Fibroblast of mammary gland (primary cell): ENCODE results near the gene PUDP.

Experiments used
- DNase-seq: peaks from one replicate; pipeline ENCODE4 v3.0.0-alpha.2; 2010; ENCODE audit warnings: low read depth
- H3K4me3 ChIP-seq: 2 replicates; pipeline ENCODE4 v1.5.1; 2011; ENCODE audit warnings: low read depth, mild to moderate bottlenecking, low read length, moderate library complexity; ENCODE audit not compliant: control insufficient read depth
- TF ChIP-seq, protein P1 (sequence below): conservative IDR thresholded peaks from 2 replicates; pipeline ENCODE4 v1.5.1; 2011; ENCODE audit warnings: low read depth, low read length, inconsistent platforms; ENCODE audit not compliant: control insufficient read depth, insufficient read depth

PUDP gene

DNA sequence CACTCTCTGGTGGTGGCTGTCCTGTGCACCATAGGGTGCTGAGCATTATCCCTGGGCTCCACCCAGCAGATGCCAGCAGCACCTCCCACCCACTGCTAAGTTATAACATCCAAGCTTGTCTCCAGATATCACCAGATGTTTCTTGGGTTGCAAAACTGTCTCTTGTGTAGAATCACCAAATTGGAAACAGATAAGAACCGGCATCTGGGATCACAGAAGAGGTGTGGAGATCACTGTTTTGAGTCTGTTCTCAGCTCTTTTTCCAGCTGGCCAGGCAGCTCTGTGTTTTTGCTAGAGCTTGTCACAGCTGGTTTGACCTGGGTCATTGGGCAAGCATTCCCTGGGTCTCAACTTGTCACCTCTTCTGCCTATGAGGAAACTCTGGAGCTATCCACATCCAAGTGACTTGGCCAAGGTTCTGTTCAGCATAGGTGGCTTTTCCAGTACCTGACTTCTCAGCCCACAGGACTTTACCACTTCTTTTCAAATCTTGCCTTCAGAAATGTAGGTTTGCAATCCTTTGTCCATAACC lies 15.3 kb upstream of the PUDP start:
- TF ChIP-seq, protein P1, sequence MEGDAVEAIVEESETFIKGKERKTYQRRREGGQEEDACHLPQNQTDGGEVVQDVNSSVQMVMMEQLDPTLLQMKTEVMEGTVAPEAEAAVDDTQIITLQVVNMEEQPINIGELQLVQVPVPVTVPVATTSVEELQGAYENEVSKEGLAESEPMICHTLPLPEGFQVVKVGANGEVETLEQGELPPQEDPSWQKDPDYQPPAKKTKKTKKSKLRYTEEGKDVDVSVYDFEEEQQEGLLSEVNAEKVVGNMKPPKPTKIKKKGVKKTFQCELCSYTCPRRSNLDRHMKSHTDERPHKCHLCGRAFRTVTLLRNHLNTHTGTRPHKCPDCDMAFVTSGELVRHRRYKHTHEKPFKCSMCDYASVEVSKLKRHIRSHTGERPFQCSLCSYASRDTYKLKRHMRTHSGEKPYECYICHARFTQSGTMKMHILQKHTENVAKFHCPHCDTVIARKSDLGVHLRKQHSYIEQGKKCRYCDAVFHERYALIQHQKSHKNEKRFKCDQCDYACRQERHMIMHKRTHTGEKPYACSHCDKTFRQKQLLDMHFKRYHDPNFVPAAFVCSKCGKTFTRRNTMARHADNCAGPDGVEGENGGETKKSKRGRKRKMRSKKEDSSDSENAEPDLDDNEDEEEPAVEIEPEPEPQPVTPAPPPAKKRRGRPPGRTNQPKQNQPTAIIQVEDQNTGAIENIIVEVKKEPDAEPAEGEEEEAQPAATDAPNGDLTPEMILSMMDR, result no peak
- DNase-seq, result peak; percentile 21
- no peak overlapping the region for H3K4me3 ChIP-seq

DNA sequence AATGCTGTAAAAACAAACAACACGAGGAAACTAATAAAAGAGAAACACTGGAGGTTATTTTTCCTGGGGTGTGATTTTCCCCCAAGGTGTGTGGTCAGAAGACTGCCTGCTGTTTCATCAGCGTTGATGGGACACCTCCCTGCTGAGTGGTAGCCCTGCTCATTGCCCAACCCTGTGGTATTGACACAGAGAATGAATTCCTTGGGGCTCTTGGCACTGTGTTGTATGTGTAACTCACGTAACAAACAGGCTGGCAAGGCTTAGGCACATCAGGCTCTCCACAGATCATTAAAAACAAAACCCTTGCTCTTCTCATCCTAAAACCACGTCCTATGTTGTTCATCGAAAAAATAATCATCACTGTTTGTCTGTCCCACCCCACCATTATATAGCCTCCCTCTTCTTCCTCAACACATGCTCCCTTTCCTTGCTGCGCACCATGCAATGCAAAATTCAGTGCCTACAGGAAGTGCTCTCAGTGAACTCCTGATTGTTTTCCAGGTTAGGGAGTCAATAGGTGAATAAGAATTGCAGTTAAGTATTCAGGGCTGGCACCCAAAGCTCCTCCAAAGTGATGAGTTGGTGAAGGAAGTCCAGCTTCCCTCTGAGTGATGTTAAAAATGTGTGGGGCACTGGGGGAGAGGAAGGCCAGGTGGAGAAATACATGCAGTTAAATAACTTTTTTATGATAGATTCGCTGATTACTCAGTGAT lies 11.4 kb upstream of the PUDP start:
- TF ChIP-seq, protein P1, result no peak
- DNase-seq, result peak; percentile 20
- no peak overlapping the region for H3K4me3 ChIP-seq

DNA sequence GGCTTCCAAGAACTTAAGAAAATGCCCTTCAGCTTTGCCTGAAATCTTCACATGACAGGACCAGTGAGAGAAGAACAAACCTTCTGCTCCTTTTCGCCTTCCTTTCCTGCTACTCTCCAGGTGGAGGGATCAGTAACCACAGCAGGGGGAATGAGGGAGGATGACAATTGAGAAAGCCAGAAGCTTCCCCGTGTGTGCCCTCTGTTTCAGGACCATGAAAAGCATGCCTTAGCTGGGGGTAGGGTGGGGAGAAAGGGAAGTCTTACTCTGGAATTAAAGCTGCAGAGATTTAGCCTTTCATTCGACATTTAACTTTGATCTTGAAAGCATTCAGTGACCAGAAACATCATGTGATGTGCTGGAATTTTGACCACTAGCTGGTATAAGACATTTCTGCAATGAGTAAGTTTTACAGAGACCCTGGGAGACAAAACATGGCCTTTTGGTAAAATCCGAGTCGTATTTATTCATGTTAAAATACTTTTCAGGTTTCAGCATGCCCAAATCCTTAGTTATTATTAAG lies 10.6 kb upstream of the PUDP start:
- TF ChIP-seq, protein P1, result no peak
- no peak for DNase-seq

GRCh38 chrX:7156879-7157278 lies 8.9 kb upstream of the PUDP start:
- DNase-seq, result no peak
- TF ChIP-seq, protein P1, result no peak

More for the DNA sequence above, 10.6 kb upstream of the PUDP start:
- no peak overlapping the region for H3K4me3 ChIP-seq

GRCh38 chrX:7155163-7155562 lies 7.2 kb upstream of the PUDP start:
- DNase-seq, result no peak
- H3K4me3 ChIP-seq, result no peak overlapping the region
- TF ChIP-seq, protein P1, result no peak

More at GRCh38 chrX:7156879-7157278, 8.9 kb upstream of the PUDP start:
- no peak overlapping the region for H3K4me3 ChIP-seq

DNA sequence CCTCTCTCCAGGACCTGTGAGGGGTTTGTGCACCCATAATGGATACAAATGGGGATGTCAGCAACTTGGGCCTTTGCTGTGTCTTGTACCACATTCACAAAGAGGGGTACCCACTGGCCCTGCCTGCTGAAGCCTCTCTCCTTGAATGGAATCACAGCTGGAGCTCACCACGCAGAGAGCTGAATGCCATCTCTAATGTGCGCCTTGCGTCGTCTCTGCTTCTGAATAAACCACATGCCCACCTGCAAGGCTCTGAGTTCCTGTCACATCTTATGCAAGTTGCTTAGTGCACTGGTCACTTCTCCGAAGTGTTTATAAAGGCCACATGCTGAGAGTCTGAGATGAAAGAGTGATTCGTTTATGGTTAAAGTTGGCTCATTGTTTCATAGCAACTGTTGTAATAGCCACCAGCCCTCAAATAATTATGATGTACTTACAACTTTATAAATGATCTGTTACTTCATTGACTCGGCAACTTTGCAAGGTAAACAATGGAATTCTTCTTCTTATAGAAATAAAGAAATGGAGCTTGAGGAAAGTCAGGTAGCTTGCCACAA lies 6.2 kb upstream of the PUDP start:
- no peak for DNase-seq
- TF ChIP-seq, protein P1, result no peak
- no peak overlapping the region for H3K4me3 ChIP-seq
